ENCODE results near the gene ADAMTS18. TPM values are rescaled to one million over a fixed set of nuclear protein-coding genes. Genes with fewer than 3 reads are reported as not detected.

ADAMTS18 gene
- total and polyA plus RNA-seq, 2 donors (not counting 3 experiments of a cell fraction or from before 2014, with no cell fraction given): 18.4 to 27.5 TPM

DNA sequence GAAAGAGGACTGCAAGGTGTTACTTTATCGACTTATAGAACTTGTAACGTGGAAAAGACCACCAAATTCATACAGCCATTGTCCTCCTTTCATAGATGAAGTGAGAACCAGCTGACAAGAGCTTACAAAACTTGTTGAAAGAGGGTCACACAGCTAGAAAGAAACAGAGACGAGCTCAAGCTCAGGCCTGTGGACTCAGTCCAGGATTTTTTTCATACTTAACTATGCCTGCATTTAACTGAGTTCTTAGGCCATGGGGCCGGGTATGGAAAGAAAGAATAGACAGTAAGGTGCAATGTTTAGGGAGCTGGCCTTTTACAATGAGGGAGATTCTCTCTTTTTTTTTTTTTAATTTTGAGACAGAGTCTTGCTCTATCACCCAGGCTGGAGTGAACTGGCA is 106.1 kb downstream of the ADAMTS18 start:
- no peak for DNase-seq (ENCODE audit: low read depth, low spot score)
- intact Hi-C loops (cut with micrococcal nuclease): no loop called here

DNA sequence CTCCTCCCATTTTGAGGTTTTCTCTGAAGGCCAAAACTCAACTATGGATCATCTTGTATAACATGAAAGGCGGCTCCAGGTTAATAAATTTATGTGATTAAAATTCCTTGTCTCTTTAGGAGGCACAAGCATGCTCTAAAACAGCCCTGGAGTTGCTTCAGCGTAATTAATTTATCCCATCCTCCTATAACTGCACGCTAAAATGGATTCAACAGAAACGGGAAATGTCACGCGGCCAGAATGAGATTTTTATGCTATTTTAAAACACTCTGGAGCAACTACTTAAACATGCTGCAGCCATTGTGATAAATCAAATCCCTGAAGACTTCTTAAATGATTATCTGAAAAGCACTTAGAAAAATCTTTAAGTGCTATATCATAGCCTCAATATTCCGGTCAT is 106.6 kb downstream of the ADAMTS18 start:
- Histone ChIP-seq H3K9ac (replicated peaks; ENCODE audit: extremely low read depth, insufficient read depth, low read length) (no peak overlapping the region), H3K4me3 (replicated peaks in 1 of 3; ENCODE audit: insufficient read depth in 1 of 3, low read depth in 1 of 3, low read length in 3 of 3) (no peak overlapping the region), H3K27ac (ENCODE audit: insufficient read depth, low read depth, low read length) (no peak overlapping the region), H4K20me1 (replicated peaks; ENCODE audit: control insufficient read depth, extremely low read depth, insufficient read depth, low read length) (no peaks in the 10 kb centered on the region), H3K27me3 (ENCODE audit: control insufficient read depth in 2 of 2, insufficient read depth in 2 of 2, low read length in 2 of 2) (no peaks in the 10 kb centered on the region), H3K9me1 (replicated peaks; ENCODE audit: control insufficient read depth, extremely low read depth, insufficient read depth, low read length) (no peaks in the 10 kb centered on the region), H3K79me2 (ENCODE audit: control insufficient read depth, insufficient read depth, low read length) (no peaks in the 10 kb centered on the region), H2AFZ (ENCODE audit: low read depth, low read length) (no peak overlapping the region), H3K4me2 (ENCODE audit: insufficient read depth, low read length) (no peak overlapping the region), H3K9me3 (replicated peaks; ENCODE audit: control insufficient read depth, insufficient read depth, low read length) (no peaks in the 10 kb centered on the region), H3K4me1 (ENCODE audit: control insufficient read depth, extremely low read depth, insufficient read depth, low read length) (no peaks in the 10 kb centered on the region), H3K36me3 (ENCODE audit: control insufficient read depth in 2 of 2, extremely low read depth in 1 of 2, insufficient read depth in 2 of 2, low read length in 2 of 2) (peaks cover 0 to 4% of the 10 kb centered on the region in 2 experiments)
- ChIA-PET POLR2A (no interaction called here), CTCF (interaction anchor here (1.4 to 1.6 kb wide), 2 partner anchors 255 to 257 kb away, joined by 3 to 4 read pairs; no protein-coding TSS in a partner anchor)
- DNase-seq (ENCODE audit: low read depth, low spot score) (no peak), FAIRE-seq (no peak)
- intact Hi-C loops (cut with micrococcal nuclease): no loop called here
- dilution Hi-C loops (cut with MboI; ENCODE audit: extremely low pct_ligation_motif_present, low sequenced_read_pairs): no loop called here
- no TSS peak for BruUV-seq (replicated peaks)
- TF ChIP-seq POLR2A (IDR thresholded peaks at IDR 0.05; ENCODE audit: low read depth, low read length) (no peak), GATA2 (IDR thresholded peaks at IDR 0.05; ENCODE audit: insufficient read depth, insufficient read length, low read depth, low read length) (no peak), POLR2AphosphoS5 (IDR thresholded peaks at IDR 0.05; ENCODE audit: insufficient read depth, low read depth, low read length) (no peak), JUN (IDR thresholded peaks at IDR 0.05; ENCODE audit: borderline replicate concordance, insufficient read depth, insufficient read length, low read depth) (no peak), MYC (IDR thresholded peaks at IDR 0.05; ENCODE audit: low read depth, low read length) (no peak), FOS (IDR thresholded peaks at IDR 0.05; ENCODE audit: borderline replicate concordance, insufficient read depth, low read length) (no peak), EZH2 (IDR thresholded peaks at IDR 0.05; ENCODE audit: borderline replicate concordance, low read depth, low read length, severe bottlenecking) (no peak)
- TF ChIP-seq, protein P1, sequence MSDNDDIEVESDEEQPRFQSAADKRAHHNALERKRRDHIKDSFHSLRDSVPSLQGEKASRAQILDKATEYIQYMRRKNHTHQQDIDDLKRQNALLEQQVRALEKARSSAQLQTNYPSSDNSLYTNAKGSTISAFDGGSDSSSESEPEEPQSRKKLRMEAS (IDR thresholded peaks at IDR 0.05; ENCODE audit: insufficient read depth, insufficient read length): no peak
- TF ChIP-seq, protein P2, sequence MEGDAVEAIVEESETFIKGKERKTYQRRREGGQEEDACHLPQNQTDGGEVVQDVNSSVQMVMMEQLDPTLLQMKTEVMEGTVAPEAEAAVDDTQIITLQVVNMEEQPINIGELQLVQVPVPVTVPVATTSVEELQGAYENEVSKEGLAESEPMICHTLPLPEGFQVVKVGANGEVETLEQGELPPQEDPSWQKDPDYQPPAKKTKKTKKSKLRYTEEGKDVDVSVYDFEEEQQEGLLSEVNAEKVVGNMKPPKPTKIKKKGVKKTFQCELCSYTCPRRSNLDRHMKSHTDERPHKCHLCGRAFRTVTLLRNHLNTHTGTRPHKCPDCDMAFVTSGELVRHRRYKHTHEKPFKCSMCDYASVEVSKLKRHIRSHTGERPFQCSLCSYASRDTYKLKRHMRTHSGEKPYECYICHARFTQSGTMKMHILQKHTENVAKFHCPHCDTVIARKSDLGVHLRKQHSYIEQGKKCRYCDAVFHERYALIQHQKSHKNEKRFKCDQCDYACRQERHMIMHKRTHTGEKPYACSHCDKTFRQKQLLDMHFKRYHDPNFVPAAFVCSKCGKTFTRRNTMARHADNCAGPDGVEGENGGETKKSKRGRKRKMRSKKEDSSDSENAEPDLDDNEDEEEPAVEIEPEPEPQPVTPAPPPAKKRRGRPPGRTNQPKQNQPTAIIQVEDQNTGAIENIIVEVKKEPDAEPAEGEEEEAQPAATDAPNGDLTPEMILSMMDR (IDR thresholded peaks at IDR 0.05; ENCODE audit: extremely low read depth in 1 of 2, insufficient read depth in 1 of 2, low read depth in 1 of 2, low read length in 2 of 2): no peak

More for the DNA sequence above, 106.1 kb downstream of the ADAMTS18 start:
- Histone ChIP-seq H3K27ac (ENCODE audit: insufficient read depth, low read depth, low read length) (no peak overlapping the region), H3K4me2 (ENCODE audit: insufficient read depth, low read length) (no peak overlapping the region), H2AFZ (ENCODE audit: low read depth, low read length) (no peak overlapping the region), H3K4me3 (replicated peaks in 1 of 3; ENCODE audit: insufficient read depth in 1 of 3, low read depth in 1 of 3, low read length in 3 of 3) (no peak overlapping the region), H3K36me3 (ENCODE audit: control insufficient read depth in 2 of 2, extremely low read depth in 1 of 2, insufficient read depth in 2 of 2, low read length in 2 of 2) (peaks cover 0 to 4% of the 10 kb centered on the region in 2 experiments), H4K20me1 (replicated peaks; ENCODE audit: control insufficient read depth, extremely low read depth, insufficient read depth, low read length) (no peaks in the 10 kb centered on the region), H3K9me3 (replicated peaks; ENCODE audit: control insufficient read depth, insufficient read depth, low read length) (no peaks in the 10 kb centered on the region), H3K9ac (replicated peaks; ENCODE audit: extremely low read depth, insufficient read depth, low read length) (no peak overlapping the region), H3K27me3 (ENCODE audit: control insufficient read depth in 2 of 2, insufficient read depth in 2 of 2, low read length in 2 of 2) (no peaks in the 10 kb centered on the region), H3K79me2 (ENCODE audit: control insufficient read depth, insufficient read depth, low read length) (no peaks in the 10 kb centered on the region), H3K9me1 (replicated peaks; ENCODE audit: control insufficient read depth, extremely low read depth, insufficient read depth, low read length) (no peaks in the 10 kb centered on the region), H3K4me1 (ENCODE audit: control insufficient read depth, extremely low read depth, insufficient read depth, low read length) (no peaks in the 10 kb centered on the region)
- ChIA-PET CTCF (interaction anchor here (1.6 kb wide), 1 partner anchor 256 kb away, joined by 3 read pairs; no protein-coding TSS in a partner anchor), POLR2A (no interaction called here)
- no peak for FAIRE-seq
- no peak for TF ChIP-seq POLR2AphosphoS5 (IDR thresholded peaks at IDR 0.05; ENCODE audit: insufficient read depth, low read depth, low read length)
- TF ChIP-seq, protein P2 (IDR thresholded peaks at IDR 0.05; ENCODE audit: extremely low read depth in 1 of 2, insufficient read depth in 1 of 2, low read depth in 1 of 2, low read length in 2 of 2): no peak
- no peak for TF ChIP-seq JUN (IDR thresholded peaks at IDR 0.05; ENCODE audit: borderline replicate concordance, insufficient read depth, insufficient read length, low read depth)
- no peak for TF ChIP-seq EZH2 (IDR thresholded peaks at IDR 0.05; ENCODE audit: borderline replicate concordance, low read depth, low read length, severe bottlenecking)
- no peak for TF ChIP-seq POLR2A (IDR thresholded peaks at IDR 0.05; ENCODE audit: low read depth, low read length)
- dilution Hi-C loops (cut with MboI; ENCODE audit: extremely low pct_ligation_motif_present, low sequenced_read_pairs): no loop called here
- BruUV-seq (replicated peaks): no TSS peak
